Epidermal melanocyte (primary cell): ENCODE results near the gene MYH15.

Experiments
- DNase-seq: peaks from one replicate; pipeline ENCODE4 v3.0.0; 2011; ENCODE audit warnings: low spot score; ENCODE audit not compliant: insufficient read length

MYH15 gene

DNA sequence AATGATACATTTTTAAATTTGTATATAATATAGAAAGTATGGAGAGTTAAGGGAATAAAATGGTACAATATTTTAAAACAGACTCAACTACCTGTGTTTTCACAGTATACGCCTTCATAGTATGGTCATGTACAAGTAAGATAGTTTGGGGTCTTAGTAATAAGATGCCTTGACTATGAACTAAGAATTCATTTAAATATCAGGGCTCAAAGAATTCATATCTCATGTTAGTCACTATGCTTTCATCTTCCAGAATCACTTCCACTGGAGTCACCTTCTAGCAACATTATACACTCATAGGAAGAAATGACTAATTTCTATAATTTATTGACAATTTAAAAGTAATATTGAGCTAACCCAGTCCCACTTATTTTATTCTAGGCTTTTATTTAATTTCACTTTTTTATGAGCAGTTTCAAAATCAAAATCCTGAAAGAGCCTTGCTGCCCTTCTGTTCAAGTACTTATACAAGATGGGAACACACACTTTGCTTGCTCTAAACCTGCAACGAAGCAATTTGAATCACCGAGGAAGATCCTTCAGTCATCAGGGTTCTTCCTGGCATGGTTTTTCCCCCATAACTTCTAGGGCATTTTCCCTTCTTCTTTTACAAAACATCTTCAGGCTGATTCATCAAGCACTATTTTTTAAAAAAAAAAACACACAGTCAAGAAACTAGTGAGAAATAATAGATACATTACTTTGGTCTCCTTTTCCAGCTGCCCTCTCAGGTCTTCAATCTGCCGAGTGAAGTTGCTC, 94.1 kb downstream of the MYH15 start:
- DNase-seq, result no peak

DNA sequence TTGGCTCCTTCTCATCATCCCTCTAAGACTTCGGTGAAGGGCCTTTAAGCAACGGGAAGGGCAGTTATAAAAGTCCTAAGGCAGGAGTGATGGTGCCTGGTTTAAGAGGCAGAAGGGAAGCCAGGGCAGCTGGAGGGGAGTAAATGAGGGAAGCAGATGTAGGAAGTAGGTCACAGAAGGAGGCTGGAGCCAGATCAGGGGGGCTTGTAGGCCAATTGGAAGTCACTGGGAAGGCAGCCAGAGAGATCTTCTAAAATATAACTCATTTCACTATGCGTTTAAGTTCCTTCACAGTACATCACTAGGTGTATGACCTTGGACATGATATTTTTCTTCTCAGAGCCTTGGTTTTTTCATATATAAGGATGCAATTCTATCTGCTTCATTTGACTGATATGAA, 94.7 kb downstream of the MYH15 start:
- no peak for DNase-seq

DNA sequence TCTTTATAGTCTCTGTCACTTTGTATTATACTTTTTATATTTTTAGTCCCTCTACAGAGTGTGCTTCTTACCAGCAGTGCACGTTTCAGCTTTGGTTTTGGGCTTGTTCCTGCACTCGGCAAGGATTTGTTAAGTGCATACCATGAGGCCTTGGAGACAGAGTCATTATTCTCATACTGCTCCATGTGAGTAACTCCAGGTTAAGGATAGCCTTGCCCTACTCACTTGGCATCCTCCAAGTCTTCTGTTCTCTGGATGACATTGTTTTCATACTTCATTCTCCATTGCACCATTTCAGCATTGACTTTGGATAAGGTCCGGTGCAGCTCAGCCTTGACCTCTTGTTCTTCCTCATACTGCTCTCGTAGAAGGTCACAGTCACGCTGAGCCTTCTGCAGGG, 96.4 kb downstream of the MYH15 start:
- DNase-seq, result no peak

DNA sequence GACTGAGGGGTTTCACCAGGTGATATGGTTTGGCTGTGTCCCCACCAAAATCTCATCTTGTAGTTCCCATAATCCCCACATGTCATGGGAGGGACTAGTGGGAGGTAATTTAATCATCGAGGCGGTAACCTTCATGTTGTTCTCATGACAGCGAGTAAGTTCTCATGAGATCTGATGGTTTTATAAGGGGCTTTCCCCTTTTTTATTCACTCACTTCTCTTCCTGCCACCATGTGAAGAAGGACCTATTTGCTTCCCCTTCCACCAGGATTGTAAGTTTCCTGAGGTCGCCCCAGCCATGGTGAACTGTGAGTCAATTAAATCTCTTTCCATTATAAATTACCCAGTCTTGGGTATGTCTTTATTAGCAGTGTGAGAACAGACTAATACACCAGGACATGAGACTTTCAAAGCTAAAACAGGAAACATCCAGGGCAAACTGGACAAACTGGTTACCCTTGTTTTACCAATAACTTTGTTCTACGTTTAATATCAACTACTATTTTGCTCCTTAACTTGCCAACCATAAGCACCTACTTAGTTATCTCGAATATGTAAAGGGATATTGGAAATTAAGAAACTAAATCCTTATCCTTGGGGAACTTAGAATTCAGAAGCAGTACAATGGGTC, 98.2 kb downstream of the MYH15 start:
- no peak for DNase-seq

DNA sequence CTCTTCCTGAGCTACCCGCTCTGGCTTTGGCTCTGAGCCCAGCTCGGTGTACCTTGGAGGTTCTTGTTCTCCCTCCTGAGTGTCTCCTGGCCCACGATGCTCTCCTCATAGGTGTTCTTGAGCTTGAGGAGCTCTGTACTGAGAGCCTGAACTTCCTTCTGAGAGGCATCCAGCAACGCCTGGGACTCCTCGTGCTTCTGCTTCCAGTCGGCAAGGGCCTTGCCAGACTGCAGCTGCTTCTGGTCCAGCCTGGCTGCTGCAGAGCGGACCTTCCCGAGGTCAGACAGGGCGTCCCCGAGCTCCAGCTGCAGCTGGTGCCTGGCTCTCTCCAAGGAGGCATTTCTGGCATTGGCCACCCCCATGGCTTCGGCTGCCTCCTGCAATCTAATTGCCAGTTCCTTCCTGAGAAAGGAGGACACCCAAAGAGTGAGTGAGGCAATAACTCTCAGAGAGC, 99.8 kb downstream of the MYH15 start:
- no peak for DNase-seq

DNA sequence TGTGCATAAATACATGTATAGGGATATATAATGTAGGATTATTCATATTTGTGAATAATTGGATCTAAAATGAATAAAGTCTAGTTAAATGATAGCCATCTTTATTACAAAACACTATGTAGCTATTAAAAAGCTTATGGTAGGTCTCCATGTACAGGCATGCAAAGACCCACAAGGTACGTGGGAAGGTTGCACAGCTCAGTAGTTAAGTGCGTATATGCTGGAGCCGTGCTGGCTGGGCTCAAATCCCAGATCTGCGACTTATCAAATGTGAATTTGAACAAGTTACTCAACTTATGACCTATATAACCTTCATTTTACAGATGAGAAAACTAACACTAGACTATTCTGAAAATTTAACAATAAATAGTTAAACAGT, 100.6 kb downstream of the MYH15 start:
- DNase-seq, result no peak

DNA sequence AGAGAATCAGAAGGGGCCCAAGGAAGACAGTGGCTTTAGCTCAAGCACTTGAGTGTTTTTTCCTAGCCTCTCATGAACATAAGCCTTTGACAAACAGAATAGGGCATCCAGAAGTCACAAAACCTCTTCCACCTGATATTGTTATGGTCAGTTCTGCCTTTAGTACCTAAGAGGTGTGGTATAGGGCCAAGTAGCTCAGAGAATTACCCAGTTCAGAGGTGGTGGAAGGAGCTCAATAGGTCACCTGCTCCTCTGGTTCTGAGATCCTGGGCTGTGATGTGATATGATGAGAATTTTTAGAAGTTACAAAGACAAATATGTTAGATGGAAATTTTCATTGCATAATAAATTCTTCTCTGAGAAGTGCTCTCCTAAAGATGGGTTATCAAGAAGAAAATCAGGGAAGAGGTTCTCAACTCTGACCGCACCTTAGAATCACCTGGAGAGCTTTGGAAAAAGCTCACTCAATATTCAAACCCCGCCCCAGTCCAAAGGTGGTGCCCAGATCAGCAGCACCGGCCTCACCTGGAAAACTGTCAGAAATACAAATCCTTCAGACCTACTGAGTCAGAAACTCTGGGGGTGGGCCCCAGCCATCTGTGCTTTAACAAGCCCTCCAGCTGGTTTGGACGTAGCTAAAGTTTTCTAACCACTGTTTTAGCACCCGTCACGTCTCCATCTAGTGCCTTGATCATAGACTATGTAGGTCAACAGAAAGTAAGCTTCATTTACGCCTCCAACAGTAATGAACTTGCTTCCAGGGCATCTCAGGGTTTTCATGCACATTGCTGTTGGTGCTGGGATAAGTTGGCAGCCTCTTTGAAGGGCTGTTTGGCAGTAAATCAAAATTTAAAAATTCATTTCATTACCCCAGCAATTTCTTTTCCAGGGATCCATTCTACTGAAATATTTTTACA, 101.3 kb downstream of the MYH15 start:
- no peak for DNase-seq

DNA sequence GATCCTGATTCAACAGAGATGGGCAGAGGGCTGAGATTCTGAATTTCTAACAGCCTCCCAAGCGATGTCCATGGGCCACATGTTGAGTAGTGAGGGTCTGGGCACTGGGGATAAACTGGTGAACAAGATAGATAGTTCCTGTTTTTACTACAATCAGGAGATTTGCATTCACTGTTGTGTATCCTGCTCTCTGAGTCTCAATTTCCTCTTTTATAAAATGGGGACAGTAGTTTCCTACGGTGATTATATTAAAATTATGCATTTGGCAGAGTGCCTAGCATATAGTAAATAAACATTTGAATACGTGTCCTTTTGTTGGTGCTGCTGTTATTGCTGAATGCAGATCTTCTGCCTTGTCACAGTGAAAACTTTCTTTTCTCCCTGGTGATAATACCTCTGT, 102.5 kb downstream of the MYH15 start:
- no peak for DNase-seq

DNA sequence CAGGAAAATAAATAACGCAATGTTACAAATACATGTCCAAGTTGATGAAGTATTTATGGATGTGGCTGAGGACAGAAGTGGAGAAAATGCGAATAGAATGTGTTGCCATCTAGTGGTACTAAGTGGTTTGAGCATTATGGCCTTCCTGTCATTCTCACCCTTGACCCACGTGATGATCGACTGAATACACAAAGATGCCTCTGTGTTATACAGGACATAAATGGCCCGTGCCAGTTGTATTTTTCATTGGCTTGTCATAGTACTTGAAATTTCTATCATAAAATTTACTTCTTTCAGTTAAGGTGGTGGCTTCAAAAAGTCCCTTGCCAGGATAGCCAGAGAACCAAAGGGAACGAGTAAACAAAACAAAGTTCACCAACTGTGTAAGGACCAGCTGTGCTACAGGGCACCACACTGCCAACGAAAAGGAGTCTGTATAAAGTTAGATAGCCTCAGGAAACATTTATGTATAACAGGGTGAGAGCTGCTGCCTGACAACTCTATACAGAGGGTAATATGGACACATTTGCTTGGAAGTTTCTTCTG, 103.7 kb downstream of the MYH15 start:
- peak; percentile 77 for DNase-seq

DNA sequence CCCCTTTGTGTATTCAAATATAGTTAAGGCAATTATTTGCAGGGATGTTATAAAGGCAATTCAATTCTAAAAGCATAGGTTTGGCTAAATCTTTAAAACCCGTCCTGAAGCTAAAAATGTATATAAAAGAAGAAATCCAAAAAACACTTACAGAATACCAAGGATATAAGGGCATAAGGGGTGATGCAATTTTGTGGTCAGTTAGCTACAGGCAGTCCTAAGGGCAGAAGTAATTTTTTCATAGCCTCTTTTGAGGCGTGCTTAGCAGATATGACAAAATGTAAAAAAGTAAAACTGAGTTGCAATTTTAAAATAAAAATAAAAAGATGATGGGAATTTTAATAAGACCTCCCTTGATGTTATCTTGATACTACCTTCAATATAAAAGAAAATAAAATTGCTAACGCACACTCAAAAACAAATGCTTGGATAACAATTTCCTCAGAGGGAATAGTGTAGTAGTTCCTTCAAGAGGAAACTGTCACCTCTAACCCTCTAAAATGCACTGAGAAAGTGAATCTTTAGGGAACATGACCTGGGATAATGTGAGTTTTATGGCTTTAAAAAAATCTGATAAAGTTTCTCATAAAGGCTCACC, 104.2 kb downstream of the MYH15 start:
- DNase-seq, result no peak

DNA sequence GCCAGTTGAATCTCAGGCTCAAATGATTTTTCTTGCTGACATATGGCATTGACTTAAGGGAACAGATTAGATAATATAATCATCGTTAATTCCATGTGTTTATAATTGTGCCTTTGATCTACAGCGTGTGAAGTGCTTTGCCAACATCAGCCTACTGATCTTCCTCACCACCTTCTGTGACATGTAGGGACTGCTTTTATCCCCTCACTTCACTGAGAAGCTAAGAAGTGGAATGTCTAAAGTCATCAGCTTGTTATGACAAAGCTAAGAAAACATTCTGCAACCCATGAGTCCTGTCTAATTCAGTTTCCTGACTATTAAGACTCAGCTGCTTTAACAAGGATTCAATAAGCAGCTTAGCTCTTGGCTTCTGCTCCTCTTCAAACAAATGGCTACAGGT, 106.0 kb downstream of the MYH15 start:
- no peak for DNase-seq

DNA sequence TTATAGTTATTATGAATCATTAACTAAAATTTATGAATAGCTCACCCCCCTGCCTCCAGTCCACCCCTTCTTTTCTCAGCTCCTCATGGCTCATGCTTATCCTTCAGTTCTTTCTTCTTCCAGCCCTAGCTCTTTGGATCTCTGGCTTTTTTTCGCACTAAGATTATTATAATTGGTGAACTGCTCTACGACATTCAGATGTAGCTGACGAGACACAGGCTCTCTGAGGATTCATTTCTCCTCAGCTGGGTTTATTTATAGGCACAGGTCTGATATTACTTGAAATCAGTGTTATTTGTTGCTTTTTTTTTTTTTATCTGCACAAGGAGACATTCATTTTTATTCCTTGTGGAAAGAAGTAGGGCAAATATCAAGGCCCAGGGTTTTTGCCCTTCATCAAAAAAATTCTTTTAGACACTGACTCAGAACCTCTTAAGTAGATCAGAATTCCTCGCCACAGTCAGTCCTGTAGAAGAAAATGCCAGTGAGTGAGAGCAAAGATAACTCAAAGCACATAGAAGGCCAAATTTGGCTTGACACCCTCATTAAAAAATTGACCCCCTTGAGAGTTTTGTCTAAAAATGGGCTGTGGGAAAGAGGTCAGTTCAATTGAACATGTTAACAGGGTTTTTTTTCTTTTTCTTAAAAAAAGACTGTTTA, 106.6 kb downstream of the MYH15 start:
- DNase-seq, result no peak

DNA sequence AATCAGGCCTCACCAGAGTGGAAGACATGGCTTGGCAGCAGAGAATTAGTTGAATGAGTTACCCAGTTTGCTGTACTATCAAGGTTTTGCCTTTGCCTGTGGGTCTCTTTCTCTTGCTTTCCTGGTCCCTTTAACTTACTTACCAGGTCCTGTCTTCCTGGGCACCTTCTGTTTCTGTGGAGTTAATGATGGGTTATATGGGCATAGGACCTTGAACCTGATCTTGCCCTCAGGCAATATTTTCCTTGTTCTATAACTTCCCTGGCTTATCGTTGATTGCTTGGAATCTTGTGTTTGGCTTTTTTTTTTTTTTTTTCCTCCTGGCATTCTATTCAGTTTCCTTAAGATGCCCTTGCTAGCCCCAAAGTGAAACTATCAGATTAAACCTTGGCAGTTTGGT, 107.2 kb downstream of the MYH15 start:
- DNase-seq, result no peak

DNA sequence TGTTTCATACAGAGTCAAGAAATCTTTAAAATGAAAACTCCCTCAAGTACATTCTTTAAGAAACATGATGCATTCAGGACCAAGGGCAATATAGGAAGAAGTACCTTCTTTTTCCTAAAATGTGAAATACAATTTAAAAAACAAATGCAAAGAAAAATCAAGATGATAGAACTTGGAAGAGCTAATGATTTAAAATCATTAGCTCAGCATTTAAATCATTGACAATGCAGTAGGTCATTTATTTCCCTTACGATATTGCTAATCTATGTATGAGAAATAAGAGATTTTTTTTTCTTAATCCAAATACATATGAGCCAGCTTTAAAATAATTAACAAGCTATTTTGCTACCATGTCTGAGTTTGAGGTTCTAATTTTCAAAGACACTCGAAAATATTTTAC, 108.6 kb downstream of the MYH15 start:
- DNase-seq, result no peak

DNA sequence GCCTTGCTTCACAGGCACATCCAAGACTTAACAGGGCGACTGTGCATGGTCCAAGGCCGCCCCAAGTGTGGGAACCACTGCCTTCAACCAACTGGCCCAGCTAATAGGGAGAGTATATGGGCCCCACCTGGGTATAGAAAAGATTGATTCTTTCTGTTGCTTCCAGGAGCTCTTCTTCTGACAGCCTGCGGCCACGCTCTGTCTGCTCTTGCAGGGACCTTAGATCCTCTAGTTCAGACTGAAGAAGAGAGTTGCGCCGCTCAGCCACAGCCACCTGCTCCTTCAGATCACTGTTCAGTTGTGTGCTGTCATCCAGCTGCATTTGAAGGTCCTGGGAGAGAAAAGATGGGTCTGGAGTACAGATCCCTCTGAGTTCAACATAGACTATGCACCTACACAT, 111.9 kb downstream of the MYH15 start:
- DNase-seq, result no peak

DNA sequence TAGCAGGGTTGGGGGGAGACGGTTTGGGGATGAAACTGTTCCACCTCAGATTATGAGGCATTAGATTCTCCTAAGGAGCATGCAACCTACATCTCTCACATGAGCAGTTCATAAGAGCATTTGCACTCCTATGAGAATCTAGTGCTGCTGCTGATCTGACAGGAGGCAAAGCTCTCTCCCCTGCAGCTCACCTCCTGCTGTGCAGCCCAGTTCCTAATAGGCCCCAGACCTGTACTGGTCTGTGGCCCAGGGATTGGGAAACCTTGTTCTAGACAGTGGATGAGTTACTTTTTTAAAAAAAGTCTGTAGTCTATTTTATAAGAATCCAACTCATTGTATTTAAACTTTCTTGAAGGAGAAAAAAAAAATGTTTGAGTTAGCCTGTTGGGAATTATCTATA, 114.1 kb downstream of the MYH15 start:
- DNase-seq, result no peak

DNA sequence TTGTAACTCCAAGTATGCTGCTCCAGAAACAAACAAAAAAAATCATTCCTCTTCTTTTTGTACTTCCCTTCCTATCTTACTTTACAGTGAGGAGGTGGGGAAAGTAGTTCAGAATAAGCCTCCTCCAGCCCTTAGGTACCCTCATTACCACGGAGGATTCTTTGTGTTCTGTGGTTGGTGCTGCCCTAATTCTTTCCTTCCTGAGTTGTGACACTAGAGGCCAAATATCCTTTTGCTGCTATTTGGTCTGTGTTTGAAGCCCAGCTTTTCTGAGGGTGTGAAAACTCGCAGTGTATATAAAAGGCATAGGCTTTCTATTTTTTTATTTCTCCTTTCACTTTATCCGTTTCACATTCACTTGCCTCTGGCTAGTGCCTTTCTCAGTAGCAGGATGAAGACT, 115.8 kb downstream of the MYH15 start:
- no peak for DNase-seq

DNA sequence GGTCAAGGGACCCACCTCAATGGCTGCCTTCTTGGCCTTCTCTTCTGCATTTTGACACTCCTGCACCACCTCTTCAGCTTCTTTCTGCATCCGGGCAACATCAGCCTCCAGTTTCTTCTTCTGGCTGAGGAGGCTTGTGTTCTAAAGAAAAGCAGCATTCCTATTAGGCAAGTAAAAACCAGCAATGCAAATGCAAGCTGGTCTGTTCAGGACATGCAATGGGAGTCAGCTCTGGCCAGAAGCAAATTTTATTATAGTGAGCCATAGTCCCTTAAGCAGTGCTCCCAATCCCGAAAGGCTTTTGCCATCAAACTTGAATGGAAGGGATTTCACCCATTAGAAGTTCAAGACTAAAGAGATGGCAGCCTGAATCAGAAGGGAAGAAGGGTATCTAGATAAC, 116.4 kb downstream of the MYH15 start:
- no peak for DNase-seq

DNA sequence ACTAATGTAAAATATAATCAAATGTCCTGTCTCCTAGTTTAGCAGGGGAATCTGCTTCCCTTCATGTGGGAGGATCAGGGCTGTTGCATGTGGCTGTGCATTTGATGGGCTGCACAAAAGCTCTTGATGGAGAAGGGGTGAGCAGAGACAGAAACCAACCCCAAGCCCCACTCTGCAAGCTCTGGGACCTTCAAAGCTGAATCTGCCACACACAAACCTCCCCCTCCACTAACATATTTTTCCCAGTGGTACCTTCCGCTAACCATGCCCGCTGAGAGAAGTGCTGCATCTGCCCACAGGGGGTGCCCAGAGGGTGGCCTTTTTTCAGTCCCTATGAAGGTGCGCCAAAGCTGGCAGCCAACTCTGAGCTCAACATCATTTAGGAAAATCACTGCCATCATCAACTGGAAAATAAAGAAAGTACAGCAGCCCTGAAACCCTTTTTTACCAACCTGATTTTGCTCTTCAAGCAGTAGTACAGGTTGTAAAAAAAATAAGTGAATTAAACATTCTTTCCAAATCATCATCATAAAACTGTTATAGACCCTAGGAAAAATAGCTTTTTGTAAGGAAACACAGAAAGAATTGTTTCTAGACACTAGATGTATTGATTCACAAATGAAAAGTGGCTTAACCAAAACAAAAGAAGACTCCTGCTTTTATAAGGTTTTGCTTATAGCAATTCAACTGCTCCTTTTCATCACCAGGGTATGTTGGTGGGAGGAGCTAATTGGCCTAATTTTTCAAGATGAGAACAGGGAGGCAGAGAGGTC, 117.1 kb downstream of the MYH15 start:
- DNase-seq, result no peak

DNA sequence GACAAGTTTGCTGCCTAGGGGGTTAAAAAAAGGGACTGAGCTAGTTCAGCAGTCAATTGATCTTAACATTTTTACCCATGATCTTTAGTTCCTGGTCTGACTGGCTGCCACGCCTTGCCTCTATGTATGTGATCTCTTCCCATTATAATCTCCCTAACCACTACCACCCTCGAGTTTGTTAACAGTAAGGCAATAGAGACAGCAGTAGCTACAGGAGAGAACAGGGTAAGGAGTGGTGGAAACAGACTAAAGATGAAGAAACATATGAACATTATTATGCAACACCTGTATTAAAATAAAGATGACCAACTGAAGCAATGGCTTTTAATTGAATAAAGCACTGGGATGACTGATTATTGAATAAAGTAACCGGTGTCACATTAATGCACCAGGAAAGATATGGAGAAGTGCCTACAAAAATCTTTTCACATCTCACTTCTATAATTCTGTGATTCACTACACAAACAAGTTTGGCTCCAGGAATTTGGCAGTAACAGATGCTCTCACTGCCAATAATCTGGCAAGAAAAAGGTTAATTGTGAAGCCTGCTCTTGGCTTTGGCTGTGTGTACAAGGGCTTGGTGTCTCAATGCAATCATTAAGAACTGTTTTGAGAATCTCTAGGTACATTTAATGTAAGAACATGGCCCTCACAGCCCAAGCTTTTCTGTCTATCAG, 118.3 kb downstream of the MYH15 start:
- DNase-seq, result no peak
